ENCODE data around the gene LNPEP. TPM values are rescaled to one million over a fixed set of nuclear protein-coding genes. Genes with fewer than 3 reads are reported as not detected.

The LNPEP gene
- total RNA-seq, 1 donor from 2014 or later = 36.3 TPM

GRCh38 chr5:97085459-97086181 lies 149.7 kb downstream of the LNPEP start:
- no peaks in the 10 kb centered on the region for H3K9me3 ChIP-seq (ENCODE audit: insufficient read depth, low read depth, low read length)
- no peaks in the 10 kb centered on the region for H3K4me1 ChIP-seq (ENCODE audit: insufficient read depth, low read length)
- no peaks in the 10 kb centered on the region for H4K20me1 ChIP-seq (ENCODE audit: insufficient read depth, low read length)
- Mint-ChIP-seq H3K27ac (ENCODE audit: unreplicated experiment) (no peak overlapping the region), H3K27me3 (ENCODE audit: low read depth, unreplicated experiment) (no peaks in the 10 kb centered on the region), H3K36me3 (ENCODE audit: low read depth, unreplicated experiment) (no peaks in the 10 kb centered on the region), H3K4me1 (ENCODE audit: low read depth, unreplicated experiment) (no peaks in the 10 kb centered on the region), H3K4me3 (ENCODE audit: unreplicated experiment) (no peak overlapping the region), H3K9me3 (ENCODE audit: unreplicated experiment) (peaks cover 6% of the 10 kb centered on the region)
- H3K4me2 ChIP-seq (ENCODE audit: low read length) = no peak overlapping the region
- no peak overlapping the region for H3K4me3 ChIP-seq (ENCODE audit: insufficient read depth, low read depth, low read length)
- H3K27ac ChIP-seq (ENCODE audit: low read depth, low read length) = no peak overlapping the region
- no peaks in the 10 kb centered on the region for H3K79me2 ChIP-seq (ENCODE audit: insufficient read depth, low read length)
- FAIRE-seq = no peak
- H3K36me3 ChIP-seq (ENCODE audit: insufficient read depth, low read length) = no peaks in the 10 kb centered on the region
- no peak overlapping the region for H3K9ac ChIP-seq (ENCODE audit: low read length)
- no peaks in the 10 kb centered on the region for H3K27me3 ChIP-seq (ENCODE audit: insufficient read depth, low read length)
- TF ChIP-seq CTCF (IDR thresholded peaks at IDR 0.05; ENCODE audit: insufficient read depth, low read depth, low read length) (no peak), EZH2 (IDR thresholded peaks at IDR 0.05; ENCODE audit: insufficient read depth, low read length) (no peak)
- no peak for DNase-seq (ENCODE audit: low read depth)
- H2AFZ ChIP-seq (ENCODE audit: low read depth, low read length) = no peak overlapping the region

Other genes with a start within 250 kb of the LNPEP start
- gene ERAP1, start 128.1 kb upstream of the LNPEP start, total RNA-seq = 62.2 and 72.9 TPM in 2 replicates
- gene ERAP2, start 59.6 kb upstream of the LNPEP start, total RNA-seq = 2.3 and 2.5 TPM in 2 replicates
- 0.24 and 0.59 TPM in 2 replicates for gene LIX1, start 206.5 kb downstream of the LNPEP start, total RNA-seq
- 38.8 and 39.4 TPM in 2 replicates for gene RIOK2, start 247.2 kb downstream of the LNPEP start, total RNA-seq

Measured in astrocyte (in vitro differentiated cells and primary cell).